ENCODE data around the gene CCDC187.
"Not testable (repeated sequence)": the region's sequence is repeated elsewhere in the genome, so short reads cannot be mapped to it uniquely, and the experiment has no call there.

- not testable (repeated sequence) for TF ChIP-seq CTCF (conservative IDR thresholded peaks at IDR 0.05; ENCODE audit: low read depth, low read length); SMC3 (IDR thresholded peaks at IDR 0.05; ENCODE audit: low read depth, low read length); POLR2A (IDR thresholded peaks at IDR 0.05; ENCODE audit: low read depth, low read length); CEBPB (IDR thresholded peaks at IDR 0.05; ENCODE audit: low read depth, low read length); FOS (IDR thresholded peaks at IDR 0.05; ENCODE audit: low read depth, low read length); ELK1 (IDR thresholded peaks at IDR 0.05; ENCODE audit: borderline replicate concordance, low read depth, low read length); NFE2L2 (IDR thresholded peaks at IDR 0.05; ENCODE audit: low read depth, low read length)
Observed at GRCh38 chr9:136266641-136267040, 37.3 kb downstream of the CCDC187 start.
